ENCODE data around the gene R3HDM4.

R3HDM4 gene

DNA sequence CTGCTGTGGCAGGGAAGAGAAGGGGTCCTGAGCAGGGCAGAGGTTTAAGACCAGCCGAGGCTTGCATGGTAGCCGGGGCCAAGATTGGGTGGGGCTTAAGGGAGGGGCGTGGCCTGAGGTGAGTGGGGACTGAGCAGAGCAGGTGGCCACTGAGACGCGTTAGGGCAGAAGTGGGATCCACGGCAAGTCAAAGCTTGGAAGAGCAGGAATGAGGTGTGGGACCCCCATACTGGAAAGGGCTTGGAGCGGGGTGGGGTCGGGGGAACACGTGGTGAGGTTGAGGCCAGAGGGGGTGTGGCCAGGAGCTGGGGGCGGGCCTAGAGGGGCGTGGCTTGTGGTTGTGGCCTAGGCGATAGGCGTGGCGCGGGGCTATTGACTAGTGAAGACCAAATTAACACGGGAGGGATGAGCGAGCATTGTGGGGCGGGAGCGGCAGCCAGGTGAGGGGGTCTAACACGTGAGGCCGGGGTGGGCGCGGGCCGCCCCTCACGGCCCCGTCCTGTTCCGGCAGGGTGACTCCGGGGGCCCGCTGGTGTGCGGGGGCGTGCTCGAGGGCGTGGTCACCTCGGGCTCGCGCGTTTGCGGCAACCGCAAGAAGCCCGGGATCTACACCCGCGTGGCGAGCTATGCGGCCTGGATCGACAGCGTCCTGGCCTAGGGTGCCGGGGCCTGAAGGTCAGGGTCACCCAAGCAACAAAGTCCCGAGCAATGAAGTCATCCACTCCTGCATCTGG, 50.3 kb downstream of the R3HDM4 start:
- TF ChIP-seq GATA2 (IDR thresholded peaks at IDR 0.05; ENCODE audit: low read depth, low read length) (no peak), GATA3 (IDR thresholded peaks at IDR 0.05; ENCODE audit: low read depth, low read length) (no peak)

DNA sequence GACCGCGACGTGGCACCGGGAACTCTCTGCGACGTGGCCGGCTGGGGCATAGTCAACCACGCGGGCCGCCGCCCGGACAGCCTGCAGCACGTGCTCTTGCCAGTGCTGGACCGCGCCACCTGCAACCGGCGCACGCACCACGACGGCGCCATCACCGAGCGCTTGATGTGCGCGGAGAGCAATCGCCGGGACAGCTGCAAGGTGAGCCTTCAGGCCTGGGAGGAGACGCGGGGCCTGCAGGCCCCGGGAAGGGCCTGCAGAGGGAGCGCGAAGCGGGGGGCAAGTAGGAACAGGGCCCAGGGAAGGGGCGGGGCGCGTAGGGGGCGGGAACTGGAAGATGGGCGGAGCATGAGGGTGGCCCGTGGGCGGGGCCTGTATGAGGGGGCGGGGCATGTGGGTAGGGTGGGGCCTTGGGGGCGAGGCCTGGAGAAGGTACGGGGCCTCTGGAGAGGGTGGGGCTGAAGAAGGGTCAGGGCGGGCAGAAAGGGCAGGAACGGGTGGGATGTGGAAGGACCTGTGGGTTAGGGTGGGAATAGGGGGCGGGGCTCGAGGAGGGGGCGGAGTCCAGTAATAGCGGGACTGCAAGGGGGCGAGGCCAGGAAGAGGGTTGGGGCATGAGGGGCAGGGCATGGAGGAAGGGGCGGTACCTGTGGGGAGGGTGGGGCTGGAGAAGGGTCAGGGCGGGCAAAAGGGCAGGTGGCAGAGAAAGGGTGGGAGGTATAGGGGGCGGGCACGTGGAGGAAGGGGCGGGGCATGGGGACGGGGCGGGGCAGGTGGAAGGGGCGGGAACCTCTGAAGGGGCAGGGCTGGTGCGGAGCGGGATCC, 51.1 kb downstream of the R3HDM4 start:
- no peak for TF ChIP-seq GATA3 (IDR thresholded peaks at IDR 0.05; ENCODE audit: low read depth, low read length)
- no peak for TF ChIP-seq GATA2 (IDR thresholded peaks at IDR 0.05; ENCODE audit: low read depth, low read length)

DNA sequence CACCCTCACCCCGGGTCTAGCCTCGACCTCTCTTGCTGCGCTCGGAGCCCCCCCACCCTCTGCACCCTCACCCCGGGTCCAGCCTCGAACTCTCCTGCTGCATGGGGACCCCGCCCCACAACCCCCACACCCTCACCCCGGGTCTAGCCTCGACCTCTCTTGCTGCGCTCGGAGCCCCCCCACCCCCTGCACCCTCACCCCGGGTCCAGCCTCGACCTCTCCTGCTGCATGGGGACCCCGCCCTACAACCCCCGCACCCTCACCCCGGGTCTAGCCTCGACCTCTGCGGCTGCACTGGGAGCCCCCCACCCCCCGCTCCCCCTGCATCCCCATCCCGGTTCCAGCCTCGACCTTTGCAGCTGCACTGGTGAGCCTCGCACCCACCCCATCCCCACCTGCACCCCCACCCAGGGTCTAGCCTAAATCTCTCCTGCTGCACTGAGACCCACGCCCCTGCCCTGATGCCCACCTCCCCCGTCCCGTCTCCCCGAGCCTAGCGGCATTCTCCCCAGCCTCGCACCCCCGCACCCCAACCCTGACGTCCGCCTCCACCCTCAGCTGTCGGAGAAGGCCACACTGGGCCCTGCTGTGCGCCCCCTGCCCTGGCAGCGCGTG, 51.8 kb downstream of the R3HDM4 start:
- TF ChIP-seq GATA3 (IDR thresholded peaks at IDR 0.05; ENCODE audit: low read depth, low read length) (no peak), GATA2 (IDR thresholded peaks at IDR 0.05; ENCODE audit: low read depth, low read length) (no peak)

DNA sequence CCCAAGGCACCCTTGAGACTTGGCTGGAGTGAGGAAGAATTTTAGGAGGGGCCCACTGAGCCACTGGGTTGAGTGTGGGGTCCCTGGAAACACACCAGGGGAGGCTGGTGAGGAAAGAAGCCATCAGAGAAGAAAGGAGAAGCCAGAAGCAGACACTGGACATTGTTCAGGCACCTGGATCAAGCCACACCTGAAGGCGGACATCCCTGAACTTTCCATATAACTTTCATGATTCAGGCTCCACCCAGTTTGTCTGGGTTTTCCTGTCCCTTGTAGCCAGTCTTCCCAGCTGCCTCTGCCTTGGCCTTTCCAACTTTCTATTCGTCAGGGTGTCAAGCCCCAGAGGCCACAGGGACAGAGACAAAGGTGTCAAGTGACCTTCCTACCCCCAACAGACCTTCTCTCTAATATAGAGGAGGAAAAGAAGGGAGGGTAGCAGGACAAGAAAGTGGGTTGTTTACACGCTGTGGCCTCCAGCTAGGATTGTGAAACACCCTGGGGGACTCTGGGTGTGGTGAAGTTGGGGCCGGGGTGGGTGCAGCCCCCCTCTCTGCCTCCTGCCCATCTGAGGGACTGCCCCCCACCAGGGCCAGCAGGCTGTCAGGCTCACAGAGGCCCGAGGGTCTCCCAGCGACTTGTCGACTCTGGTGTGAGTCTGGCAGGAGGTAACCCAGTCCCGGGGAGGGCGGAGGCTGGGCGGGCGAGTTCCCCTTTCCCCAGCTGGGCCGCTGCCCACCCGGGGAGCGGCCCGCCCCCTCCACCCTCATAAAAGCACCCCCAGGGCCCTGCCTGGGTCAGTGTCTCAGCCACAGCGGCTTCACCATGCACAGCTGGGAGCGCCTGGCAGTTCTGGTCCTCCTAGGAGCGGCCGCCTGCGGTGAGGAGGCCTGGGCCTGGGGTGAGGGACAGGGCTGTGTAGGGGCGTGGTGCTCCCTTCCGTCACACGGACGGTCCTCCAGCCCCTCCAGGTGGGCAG, 53.9 kb downstream of the R3HDM4 start, which contains the start of gene CFD:
CFD (plus strand) TSS at position 797 of the 976 bp plus-strand sequence; CDS start at position 823, 26 bp downstream.
- TF ChIP-seq GATA2 (IDR thresholded peaks at IDR 0.05; ENCODE audit: low read depth, low read length) (no peak), GATA3 (IDR thresholded peaks at IDR 0.05; ENCODE audit: low read depth, low read length) (no peak)

DNA sequence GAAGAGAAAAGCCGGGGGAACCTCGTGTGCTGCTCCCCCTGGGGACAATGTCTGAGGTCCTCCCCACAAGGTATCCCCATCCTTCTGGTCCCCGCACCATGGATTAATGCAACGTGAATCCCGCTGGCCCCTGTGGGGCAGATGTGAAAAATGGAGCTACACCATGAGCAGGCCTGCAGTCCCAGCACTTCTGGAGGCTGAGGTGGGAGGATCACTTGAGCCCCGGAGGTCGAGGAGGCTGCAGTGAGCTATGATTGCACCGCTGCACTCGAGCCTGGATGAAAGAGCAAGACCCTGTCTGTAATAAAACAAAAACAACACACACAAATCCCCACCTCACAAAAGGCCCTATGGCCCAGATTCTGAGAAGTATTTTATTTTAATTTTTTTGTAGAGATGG, 54.7 kb downstream of the R3HDM4 start:
- TF ChIP-seq GATA3 (IDR thresholded peaks at IDR 0.05; ENCODE audit: low read depth, low read length) (no peak), GATA2 (IDR thresholded peaks at IDR 0.05; ENCODE audit: low read depth, low read length) (no peak)

DNA sequence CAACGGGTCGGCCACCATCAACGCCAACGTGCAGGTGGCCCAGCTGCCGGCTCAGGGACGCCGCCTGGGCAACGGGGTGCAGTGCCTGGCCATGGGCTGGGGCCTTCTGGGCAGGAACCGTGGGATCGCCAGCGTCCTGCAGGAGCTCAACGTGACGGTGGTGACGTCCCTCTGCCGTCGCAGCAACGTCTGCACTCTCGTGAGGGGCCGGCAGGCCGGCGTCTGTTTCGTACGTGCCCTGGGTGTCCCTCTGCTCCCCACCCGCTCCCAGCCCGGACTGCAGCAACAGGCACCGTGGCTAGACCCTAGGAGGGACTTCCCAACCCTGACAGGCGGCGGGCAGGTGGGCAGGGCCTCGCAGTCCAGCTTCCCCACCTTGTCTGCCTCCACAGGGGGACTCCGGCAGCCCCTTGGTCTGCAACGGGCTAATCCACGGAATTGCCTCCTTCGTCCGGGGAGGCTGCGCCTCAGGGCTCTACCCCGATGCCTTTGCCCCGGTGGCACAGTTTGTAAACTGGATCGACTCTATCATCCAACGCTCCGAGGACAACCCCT, 57.4 kb downstream of the R3HDM4 start:
- TF ChIP-seq GATA2 (IDR thresholded peaks at IDR 0.05; ENCODE audit: low read depth, low read length) (no peak), GATA3 (IDR thresholded peaks at IDR 0.05; ENCODE audit: low read depth, low read length) (no peak)

DNA sequence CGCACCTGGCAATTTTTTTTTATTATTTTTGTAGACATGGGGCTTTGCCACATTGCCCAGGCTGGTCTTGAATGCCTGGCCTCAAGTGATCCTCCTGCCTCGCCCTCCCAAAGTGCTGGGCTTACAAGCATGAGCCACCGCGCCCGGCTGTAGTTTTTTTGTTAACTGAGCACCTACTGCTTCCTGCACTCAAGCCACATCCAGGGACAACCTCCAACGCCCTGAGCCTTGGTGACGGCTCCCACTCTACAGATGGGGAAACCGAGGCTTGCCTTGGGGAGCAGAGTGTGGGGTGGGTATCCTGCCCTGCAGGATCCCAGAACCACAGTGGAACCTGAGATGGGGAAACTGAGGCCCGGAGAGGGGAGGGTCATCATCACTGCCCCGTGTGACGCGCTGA, 57.9 kb downstream of the R3HDM4 start:
- TF ChIP-seq GATA3 (IDR thresholded peaks at IDR 0.05; ENCODE audit: low read depth, low read length) (no peak), GATA2 (IDR thresholded peaks at IDR 0.05; ENCODE audit: low read depth, low read length) (no peak)

DNA sequence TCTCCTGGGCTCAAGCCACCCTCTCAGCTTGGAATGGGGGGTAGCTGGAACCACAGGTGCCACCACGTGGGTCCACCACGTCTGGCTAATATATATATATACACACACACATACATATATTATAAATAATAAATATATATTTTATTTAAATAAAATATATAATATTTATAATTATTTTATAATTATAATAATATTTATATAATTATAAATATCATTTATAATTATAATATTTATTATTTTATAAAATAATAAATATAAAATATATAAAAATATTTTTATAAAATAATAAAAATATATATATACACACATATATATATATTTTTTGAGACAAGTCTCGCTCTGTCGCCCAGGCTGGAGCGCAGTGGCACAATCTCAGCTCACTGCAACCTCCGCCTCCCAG, 58.5 kb downstream of the R3HDM4 start:
- TF ChIP-seq GATA3 (IDR thresholded peaks at IDR 0.05; ENCODE audit: low read depth, low read length) (no peak), GATA2 (IDR thresholded peaks at IDR 0.05; ENCODE audit: low read depth, low read length) (no peak)

DNA sequence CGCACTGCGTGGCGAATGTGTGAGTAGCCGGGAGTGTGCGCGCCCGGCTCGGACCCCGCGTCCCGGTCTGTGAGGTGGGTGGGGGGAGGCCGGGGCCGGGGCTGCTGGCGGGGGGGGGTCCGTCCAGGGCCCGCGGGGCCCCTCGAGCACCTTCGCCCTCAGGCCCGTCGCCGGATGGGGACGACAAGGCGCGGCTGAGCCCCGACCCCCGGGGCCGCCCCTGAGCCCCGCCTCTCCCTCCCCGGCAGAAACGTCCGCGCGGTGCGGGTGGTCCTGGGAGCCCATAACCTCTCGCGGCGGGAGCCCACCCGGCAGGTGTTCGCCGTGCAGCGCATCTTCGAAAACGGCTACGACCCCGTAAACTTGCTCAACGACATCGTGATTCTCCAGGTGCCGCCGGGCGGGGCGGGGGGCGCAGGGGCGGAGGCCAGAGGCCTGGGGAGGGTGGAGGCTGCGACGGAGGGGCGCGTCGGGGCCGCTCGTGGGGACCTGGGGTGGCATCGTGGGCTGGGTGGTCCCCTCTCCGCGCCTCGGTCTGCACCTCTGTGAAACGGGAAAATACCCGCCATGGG, 59.9 kb downstream of the R3HDM4 start:
- TF ChIP-seq GATA2 (IDR thresholded peaks at IDR 0.05; ENCODE audit: low read depth, low read length) (no peak), GATA3 (IDR thresholded peaks at IDR 0.05; ENCODE audit: low read depth, low read length) (no peak)

DNA sequence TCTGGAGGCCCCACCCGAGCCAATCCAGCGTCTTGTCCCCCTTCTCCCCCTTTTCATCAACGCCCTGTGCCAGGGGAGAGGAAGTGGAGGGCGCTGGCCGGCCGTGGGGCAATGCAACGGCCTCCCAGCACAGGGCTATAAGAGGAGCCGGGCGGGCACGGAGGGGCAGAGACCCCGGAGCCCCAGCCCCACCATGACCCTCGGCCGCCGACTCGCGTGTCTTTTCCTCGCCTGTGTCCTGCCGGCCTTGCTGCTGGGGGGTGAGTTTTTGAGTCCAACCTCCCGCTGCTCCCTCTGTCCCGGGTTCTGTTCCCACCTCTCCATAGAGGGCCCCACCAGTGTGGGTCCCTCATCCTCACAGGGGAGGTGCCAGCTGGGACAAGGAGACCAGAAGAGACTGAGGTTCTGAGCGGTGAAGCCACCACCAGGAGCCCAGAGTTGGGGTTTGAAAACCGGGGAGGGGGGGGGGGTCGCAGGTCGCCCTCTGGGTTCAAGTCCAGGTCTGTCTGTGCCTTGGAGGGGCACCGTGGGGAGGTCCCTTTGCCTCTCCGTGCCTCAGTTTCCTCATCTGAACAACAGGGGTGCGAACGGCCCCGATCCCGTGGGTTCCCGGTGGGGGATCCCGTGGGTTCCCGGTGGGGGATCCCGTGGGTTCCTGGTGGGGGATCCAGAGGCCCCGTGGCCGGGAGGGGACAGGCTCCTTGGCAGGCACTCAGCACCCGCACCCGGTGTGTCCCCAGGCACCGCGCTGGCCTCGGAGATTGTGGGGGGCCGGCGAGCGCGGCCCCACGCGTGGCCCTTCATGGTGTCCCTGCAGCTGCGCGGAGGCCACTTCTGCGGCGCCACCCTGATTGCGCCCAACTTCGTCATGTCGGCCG, 60.6 kb downstream of the R3HDM4 start, which contains the start of gene ELANE:
ELANE (plus strand) TSS at position 168 of the 878 bp plus-strand sequence; CDS start at position 194, 26 bp downstream.
- TF ChIP-seq GATA2 (IDR thresholded peaks at IDR 0.05; ENCODE audit: low read depth, low read length) (no peak), GATA3 (IDR thresholded peaks at IDR 0.05; ENCODE audit: low read depth, low read length) (no peak)

DNA sequence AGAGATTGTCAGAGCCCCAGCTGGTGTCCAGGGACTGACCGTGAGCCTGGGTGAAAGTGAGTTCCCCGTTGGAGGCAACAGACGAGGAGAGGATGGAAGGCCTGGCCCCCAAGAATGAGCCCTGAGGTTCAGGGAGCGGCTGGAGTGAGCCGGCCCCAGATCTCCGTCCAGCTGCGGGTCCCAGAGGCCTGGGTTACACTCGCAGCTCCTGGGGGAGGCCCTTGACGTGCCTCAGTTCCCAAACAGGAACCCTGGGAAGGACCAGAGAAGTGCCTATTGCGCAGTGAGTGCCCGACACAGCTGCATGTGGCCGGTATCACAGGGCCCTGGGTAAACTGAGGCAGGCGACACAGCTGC, 62.1 kb downstream of the R3HDM4 start:
- no peak for TF ChIP-seq GATA2 (IDR thresholded peaks at IDR 0.05; ENCODE audit: low read depth, low read length)
- TF ChIP-seq GATA3 (IDR thresholded peaks at IDR 0.05; ENCODE audit: low read depth, low read length) = no peak

Measured in SH-SY5Y (cell line).